IMR-90 (cell line): ENCODE measurements around the gene ZDHHC1. TPM values are rescaled to one million over a fixed set of nuclear protein-coding genes. Genes with fewer than 3 reads are reported as not detected.

Experiments used
- ATAC-seq: fragments of 200-7000 bp; cut with Tn5 transposase; 2 replicates; pipeline ENCODE4 v1.9.1; 2020; ENCODE audit warnings: low read depth, mild to moderate bottlenecking, moderate library complexity
- BruUV-seq: library from RNA; stranded (reverse); fragments of 400-500 nt; replicated peaks from 2 replicates; lab custom pipeline; 2021; lab: Mats Ljungman, UMichigan
- CTCF ChIA-PET: fragments of 300-600 bp; formaldehyde crosslinking; extraction: SDS; loops from one replicate; lab custom pipeline; 2021; ENCODE audit warnings: antibody characterized with exemption; lab: Yijun Ruan, JAX
- POLR2A ChIA-PET: fragments of 300-600 bp; sonication (Branson Sonifier 250); formaldehyde crosslinking; loops from one replicate; lab custom pipeline; 2022; ENCODE audit warnings: antibody characterized with exemption; ENCODE audit not compliant: unreplicated experiment; lab: Charles Lee
- DNase-seq: peaks from one replicate; pipeline ENCODE4 v3.0.0; 2013
- H2AFZ ChIP-seq: replicated peaks from 2 replicates; pipeline ENCODE3; 2013; ENCODE audit warnings: low read length, mild to moderate bottlenecking; ENCODE audit not compliant: poor library complexity
- H2AK5ac ChIP-seq: 2 replicates; pipeline ENCODE4 v1.6.1; 2013; ENCODE audit warnings: low read depth, low read length, inconsistent platforms
- H2AK9ac ChIP-seq: replicated peaks from 2 replicates; pipeline ENCODE3; 2013; ENCODE audit warnings: mild to moderate bottlenecking, low read depth, low read length, moderate library complexity; ENCODE audit not compliant: poor library complexity
- H2BK120ac ChIP-seq: 2 replicates; pipeline ENCODE4 v1.6.1; 2013; ENCODE audit warnings: low read depth, low read length, inconsistent platforms
- H2BK15ac ChIP-seq: 3 replicates; pipeline ENCODE4 v1.6.1; 2013; ENCODE audit warnings: low read depth, low read length, inconsistent platforms
- H2BK20ac ChIP-seq: 2 replicates; pipeline ENCODE4 v1.6.1; 2013; ENCODE audit warnings: low read depth, mild to moderate bottlenecking, inconsistent platforms, low read length, moderate library complexity
- H2BK5ac ChIP-seq: 2 replicates; pipeline ENCODE4 v1.6.1; 2013; ENCODE audit warnings: mild to moderate bottlenecking, low read depth, low read length, inconsistent platforms; ENCODE audit not compliant: poor library complexity, severe bottlenecking
- H3K14ac ChIP-seq: replicated peaks from 2 replicates; pipeline ENCODE4 v1.6.1; 2013; ENCODE audit warnings: low read depth, low read length, inconsistent platforms
- H3K18ac ChIP-seq: 2 replicates; pipeline ENCODE4 v1.6.1; 2013; ENCODE audit warnings: low read depth, low read length, control low read depth
- H3K23ac ChIP-seq: 2 replicates; pipeline ENCODE4 v1.6.1; 2013; ENCODE audit warnings: low read depth, low read length, inconsistent platforms
- H3K27ac ChIP-seq: 2 replicates; pipeline ENCODE4 v1.5.1; 2013; ENCODE audit warnings: mild to moderate bottlenecking, control low read depth, low read length; ENCODE audit not compliant: insufficient read depth
- H3K27me3 ChIP-seq: 2 replicates; pipeline ENCODE4 v1.6.1; 2013; ENCODE audit warnings: low read length; ENCODE audit not compliant: control insufficient read depth, insufficient read depth
- H3K36me3 ChIP-seq: 2 replicates; pipeline ENCODE4 v1.6.1; 2013; ENCODE audit warnings: low read length, mixed read lengths; ENCODE audit not compliant: control insufficient read depth, insufficient read depth
- H3K4ac ChIP-seq: 2 replicates; pipeline ENCODE4 v1.6.1; 2013; ENCODE audit warnings: low read depth, low read length, inconsistent platforms
- H3K4me1 ChIP-seq: 2 replicates; pipeline ENCODE4 v1.6.1; 2013; ENCODE audit warnings: low read length, mixed read lengths; ENCODE audit not compliant: control insufficient read depth, insufficient read depth
- H3K4me2 ChIP-seq: 2 replicates; pipeline ENCODE4 v1.6.1; 2013; ENCODE audit warnings: low read depth, mild to moderate bottlenecking, control low read depth, low read length, moderate library complexity
- H3K4me3 ChIP-seq: 2 replicates; pipeline ENCODE4 v1.5.1; 2013; ENCODE audit warnings: low read depth, mild to moderate bottlenecking, control low read depth, low read length, moderate library complexity; ENCODE audit not compliant: insufficient read depth
- H3K56ac ChIP-seq: 2 replicates; pipeline ENCODE4 v1.6.1; 2013; ENCODE audit warnings: low read length, inconsistent platforms; ENCODE audit not compliant: insufficient read depth; ENCODE audit errors: extremely low read depth
- H3K79me1 ChIP-seq, 2 experiments: 2 replicates each; pipeline ENCODE4 v1.6.1; 2013; ENCODE audit warnings: low read length in 2 of 2, inconsistent platforms in 1 of 2, low read depth in 1 of 2
- H3K9ac ChIP-seq: 2 replicates; pipeline ENCODE4 v1.6.1; 2013; ENCODE audit warnings: low read depth, low read length, control low read depth
- H3K9me1 ChIP-seq: 2 replicates; pipeline ENCODE4 v1.6.1; 2013; ENCODE audit warnings: low read length, inconsistent platforms; ENCODE audit not compliant: insufficient read depth
- H3K9me3 ChIP-seq: 2 replicates; pipeline ENCODE4 v1.6.1; 2013; ENCODE audit warnings: low read length; ENCODE audit not compliant: control insufficient read depth, insufficient read depth
- H4K20me1 ChIP-seq: 2 replicates; pipeline ENCODE4 v1.6.1; 2013; ENCODE audit warnings: low read length, inconsistent platforms; ENCODE audit not compliant: insufficient read depth
- H4K5ac ChIP-seq: 2 replicates; pipeline ENCODE4 v1.6.1; 2013; ENCODE audit warnings: mild to moderate bottlenecking, low read depth, low read length, control low read depth
- H4K8ac ChIP-seq, 2 experiments: 2 replicates each; pipeline ENCODE4 v1.6.1; 2013; ENCODE audit warnings: low read depth in 2 of 2, low read length in 2 of 2, control low read depth in 1 of 2, inconsistent platforms in 1 of 2
- H4K91ac ChIP-seq: 2 replicates; pipeline ENCODE4 v1.6.1; 2013; ENCODE audit warnings: low read depth, low read length, inconsistent platforms; ENCODE audit not compliant: insufficient read depth
- CEBPB ChIP-seq: IDR thresholded peaks from 2 replicates; pipeline ENCODE4 v1.6.1; 2012; ENCODE audit warnings: low read depth, low read length, improper control_type of control experiment
- CTCF ChIP-seq: conservative IDR thresholded peaks from 2 replicates; pipeline ENCODE4 v1.5.1; 2012; ENCODE audit warnings: mild to moderate bottlenecking, low read depth, low read length, improper control_type of control experiment
- ELK1 ChIP-seq: fragments of 150-350 bp; IDR thresholded peaks from 2 replicates; pipeline ENCODE4 v1.6.1; 2016; ENCODE audit warnings: low read depth, mild to moderate bottlenecking, low read length, moderate library complexity, borderline replicate concordance
- MXI1 ChIP-seq: IDR thresholded peaks from 2 replicates; pipeline ENCODE4 v1.6.1; 2012; ENCODE audit warnings: low read depth, mild to moderate bottlenecking, low read length, moderate library complexity, borderline replicate concordance
- RAD21 ChIP-seq: IDR thresholded peaks from 2 replicates; pipeline ENCODE4 v1.6.1; 2012; ENCODE audit warnings: low read length, improper control_type of control experiment
- SMC3 ChIP-seq: fragments of 150-350 bp; IDR thresholded peaks from 2 replicates; pipeline ENCODE4 v1.6.1; 2016; ENCODE audit warnings: low read depth, mild to moderate bottlenecking, antibody characterized with exemption, low read length, moderate library complexity
- WGBS, 2 experiments: methylation state at CpG; one replicate each; pipeline versions ENCODE4 v1.1.5 to v1.1.7; 2013; ENCODE audit warnings: missing lambda C conversion rate in 2 of 2; ENCODE audit not compliant: insufficient read length in 1 of 2; ENCODE audit errors: extremely low coverage in 2 of 2; 5-methylcytosine and 5-hydroxymethylcytosine counted together
- dilution Hi-C: fragments of 300-500 bp; cut with HindIII; formaldehyde crosslinking; loops from one replicate; pipeline ENCODE4 v1.14.3; 2018; ENCODE audit warnings: low sequenced_read_pairs; ENCODE audit not compliant: unreplicated experiment
- in situ Hi-C: fragments of 300-500 bp; cut with MboI; formaldehyde crosslinking; loops from 3 replicates; pipeline ENCODE4 v1.14.3; 2019; ENCODE audit warnings: low sequenced_read_pairs, inconsistent platforms, mixed read lengths
- intact Hi-C: fragments of 100-400 bp; cut with micrococcal nuclease; formaldehyde crosslinking; loops from 2 replicates; pipeline ENCODE4 v1.10.0; 2022
- polyA plus RNA-seq, 3 experiments: library from polyadenylated mRNA; depleted of rRNA; stranded (reverse); fragments of >200 nt; gene quantifications; 2 replicates each; pipeline ENCODE4 v1.2.3, GENCODE V29; 2012; ENCODE audit warnings: low replicate concordance in 1 of 3
- total RNA-seq: library from RNA; depleted of rRNA; stranded (reverse); fragments of >200 nt; gene quantifications from 2 replicates; pipeline ENCODE4 v1.2.3, GENCODE V29; 2012

Gene ZDHHC1
- total and polyA plus RNA-seq, 2 of the 4 experiments (the other 2 are of a cell fraction) = 2.0 to 5.9 TPM

GRCh38 chr16:67456391-67457081 is 40.3 kb upstream of the ZDHHC1 start:
- Histone ChIP-seq H3K4ac (no peak overlapping the region), H3K56ac (no peak overlapping the region), H2AK9ac (no peak overlapping the region), H4K20me1 (peaks cover 87% of the 10 kb centered on the region), H2BK120ac (no peak overlapping the region), H3K79me1 (peaks cover 11 to 79% of the 10 kb centered on the region in 2 experiments), H3K23ac (no peak overlapping the region), H3K18ac (no peak overlapping the region), H2AK5ac (no peak overlapping the region), H3K36me3 (peaks cover 19% of the 10 kb centered on the region), H3K27ac (no peak overlapping the region), H3K4me3 (no peak overlapping the region), H3K4me2 (no peak overlapping the region), H2BK5ac (no peak overlapping the region), H4K91ac (no peak overlapping the region), H3K9me3 (no peaks in the 10 kb centered on the region), H2BK15ac (no peak overlapping the region), H4K5ac (no peak overlapping the region), H3K4me1 (peaks cover 27% of the 10 kb centered on the region), H4K8ac (no peak overlapping the region), H3K9ac (no peak overlapping the region), H3K9me1 (peaks cover 16% of the 10 kb centered on the region; the same call in 1 of the 2 replicates), H3K14ac (no peak overlapping the region), H2BK20ac (no peak overlapping the region), H2AFZ (no peak overlapping the region), H3K27me3 (no peaks in the 10 kb centered on the region)
- intact Hi-C loops = no loop called here
- POLR2A ChIA-PET = interaction anchor here (0.5 kb wide), 2 partner anchors 9 to 41 kb away, joined by 3 to 4 read pairs; partner anchors contain the start of gene ZDHHC1
- ATAC-seq = peak; percentile 36
- in situ Hi-C loops = loop anchor here (10.0 kb wide), 2 partner anchors 202 to 492 kb away; partner anchors contain the start of gene CES3
- no TSS peak for BruUV-seq
- DNase-seq = peak; percentile 36
- dilution Hi-C loops = no loop called here
- TF ChIP-seq RAD21 (peak; percentile 9; the same call in 1 of the 2 replicates), MXI1 (peak; percentile 76; the same call in 1 of the 2 replicates), CEBPB (no peak), SMC3 (peak; percentile 22), CTCF (peak; percentile 50), ELK1 (no peak)
- CTCF ChIA-PET = interaction anchor here (1.0 to 1.8 kb wide), 3 partner anchors 9 to 196 kb away, joined by 3 to 9 read pairs (median 5); no protein-coding TSS in a partner anchor
- WGBS, 2 experiments = 44% methylated on average over 4 of the region's 6 CpGs; no CpG with 5 or more reads in 1 of the 2 experiments
